Jurkat, Clone E6-1 (cell line): ENCODE data around the gene MATK.

Source experiments
- DNase-seq: peaks from one replicate; pipeline ENCODE4 v3.0.0-alpha.2; 2011; ENCODE audit warnings: low read depth, low spot score
- H3K4me3 ChIP-seq: 2 replicates; pipeline ENCODE4 v1.5.1; 2011; ENCODE audit warnings: mild to moderate bottlenecking, low read length, control low read depth, moderate library complexity

The MATK gene

DNA sequence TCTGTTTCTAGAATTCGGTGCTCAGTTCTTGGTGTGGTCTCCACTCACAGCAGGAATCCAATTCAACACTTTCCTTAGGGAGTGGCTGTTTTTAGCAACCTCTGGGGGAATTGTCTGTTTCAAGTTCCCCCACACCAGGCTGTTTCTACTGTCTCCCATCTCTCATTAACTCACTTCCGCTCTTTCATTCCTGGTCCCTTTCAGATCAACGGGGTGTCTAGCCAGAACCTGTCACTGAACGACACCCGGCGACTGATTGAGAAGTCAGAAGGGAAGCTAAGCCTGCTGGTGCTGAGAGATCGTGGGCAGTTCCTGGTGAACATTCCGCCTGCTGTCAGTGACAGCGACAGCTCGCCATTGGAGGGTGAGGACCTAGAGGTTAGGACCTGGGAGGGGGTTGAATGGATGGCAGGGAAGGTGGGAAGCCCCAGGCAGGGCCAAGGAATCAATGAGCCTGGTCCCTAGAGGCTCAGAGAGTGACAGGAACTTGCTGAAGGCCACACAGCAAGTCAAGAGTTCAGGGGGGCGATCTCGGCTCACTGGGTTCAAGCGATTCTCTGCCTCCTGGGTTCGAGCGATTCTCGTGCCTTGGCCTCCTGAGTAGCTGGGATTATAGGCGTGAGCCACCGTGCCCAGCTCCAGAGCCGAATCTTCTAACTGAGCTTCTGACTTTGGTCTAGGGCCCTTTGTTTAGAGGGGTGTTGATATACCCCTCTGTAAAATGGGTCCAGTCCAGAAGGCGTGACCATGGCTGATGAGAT is 52.5 kb downstream of the MATK start:
- H3K4me3 ChIP-seq, result no peak overlapping the region
- DNase-seq, result no peak

- no peak for DNase-seq
- H3K4me3 ChIP-seq, result no peak overlapping the region
Measured at GRCh38 chr19:3732108-3732507, 54.1 kb downstream of the MATK start.

DNA sequence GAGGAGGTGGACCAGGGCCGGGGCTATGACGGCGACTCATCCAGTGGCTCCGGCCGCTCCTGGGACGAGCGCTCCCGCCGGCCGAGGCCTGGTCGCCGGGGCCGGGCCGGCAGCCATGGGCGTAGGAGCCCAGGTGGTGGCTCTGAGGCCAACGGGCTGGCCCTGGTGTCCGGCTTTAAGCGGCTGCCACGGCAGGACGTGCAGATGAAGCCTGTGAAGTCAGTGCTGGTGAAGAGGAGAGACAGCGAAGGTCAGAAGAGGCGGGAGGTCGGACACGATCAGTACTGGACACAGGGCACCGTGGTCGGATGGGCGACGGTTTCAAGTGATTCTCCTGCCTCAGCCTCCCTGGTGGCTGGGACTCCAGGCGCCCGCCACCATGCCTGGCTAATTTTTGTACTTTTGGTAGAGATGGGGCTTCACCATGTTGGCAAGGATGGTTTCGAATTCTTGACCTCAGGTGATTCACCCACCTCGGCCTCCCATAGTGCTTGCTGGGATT is 55.7 kb downstream of the MATK start:
- H3K4me3 ChIP-seq, result no peak overlapping the region
- no peak for DNase-seq
